Measurements from ENCODE around the gene TRIM65. TPM values are rescaled to one million over a fixed set of nuclear protein-coding genes. Genes with fewer than 3 reads are reported as not detected.

TRIM65 gene
- total and polyA plus RNA-seq, 2 of the 13 experiments (the other 11 are each of a cell fraction or from before 2014, with no cell fraction given) = 10.3 to 22.4 TPM

DNA sequence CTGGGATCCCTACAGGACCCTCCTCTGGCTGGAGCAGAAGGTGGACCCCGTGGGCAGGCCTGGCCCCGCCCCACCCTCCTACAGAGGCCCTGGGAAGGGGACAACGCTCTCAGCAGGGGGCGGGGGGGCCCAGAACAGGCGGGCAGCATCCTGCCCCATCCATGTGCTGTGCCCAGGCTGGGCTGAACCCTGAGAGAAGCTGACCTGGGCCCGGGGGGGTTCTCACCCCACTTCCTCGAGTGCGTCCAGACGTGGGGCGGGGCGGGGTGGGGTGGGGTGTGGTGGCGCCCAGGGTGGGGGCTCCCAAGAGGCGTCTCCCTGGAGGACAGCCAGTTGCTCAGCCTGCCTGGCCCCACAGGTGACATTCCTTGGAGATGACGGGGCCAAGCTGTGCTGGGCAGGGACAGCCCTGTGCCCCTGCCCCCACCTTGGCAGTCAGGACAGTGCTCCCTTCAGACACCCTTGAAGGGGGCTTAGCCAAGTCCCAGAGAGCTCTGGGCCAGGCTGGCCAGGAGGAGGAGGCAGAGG lies 52.2 kb downstream of the TRIM65 start (continued):
- TF ChIP-seq ZNF446 (CRISPR knock-in tag; IDR thresholded peaks at IDR 0.05) (0 out of 2 replicates have a peak, but pooled peaks have one; percentile 9), CREBL2 (CRISPR knock-in tag; IDR thresholded peaks at IDR 0.05; ENCODE audit: borderline replicate concordance) (peak; percentile 28; the same call in 1 of the 2 replicates)

DNA sequence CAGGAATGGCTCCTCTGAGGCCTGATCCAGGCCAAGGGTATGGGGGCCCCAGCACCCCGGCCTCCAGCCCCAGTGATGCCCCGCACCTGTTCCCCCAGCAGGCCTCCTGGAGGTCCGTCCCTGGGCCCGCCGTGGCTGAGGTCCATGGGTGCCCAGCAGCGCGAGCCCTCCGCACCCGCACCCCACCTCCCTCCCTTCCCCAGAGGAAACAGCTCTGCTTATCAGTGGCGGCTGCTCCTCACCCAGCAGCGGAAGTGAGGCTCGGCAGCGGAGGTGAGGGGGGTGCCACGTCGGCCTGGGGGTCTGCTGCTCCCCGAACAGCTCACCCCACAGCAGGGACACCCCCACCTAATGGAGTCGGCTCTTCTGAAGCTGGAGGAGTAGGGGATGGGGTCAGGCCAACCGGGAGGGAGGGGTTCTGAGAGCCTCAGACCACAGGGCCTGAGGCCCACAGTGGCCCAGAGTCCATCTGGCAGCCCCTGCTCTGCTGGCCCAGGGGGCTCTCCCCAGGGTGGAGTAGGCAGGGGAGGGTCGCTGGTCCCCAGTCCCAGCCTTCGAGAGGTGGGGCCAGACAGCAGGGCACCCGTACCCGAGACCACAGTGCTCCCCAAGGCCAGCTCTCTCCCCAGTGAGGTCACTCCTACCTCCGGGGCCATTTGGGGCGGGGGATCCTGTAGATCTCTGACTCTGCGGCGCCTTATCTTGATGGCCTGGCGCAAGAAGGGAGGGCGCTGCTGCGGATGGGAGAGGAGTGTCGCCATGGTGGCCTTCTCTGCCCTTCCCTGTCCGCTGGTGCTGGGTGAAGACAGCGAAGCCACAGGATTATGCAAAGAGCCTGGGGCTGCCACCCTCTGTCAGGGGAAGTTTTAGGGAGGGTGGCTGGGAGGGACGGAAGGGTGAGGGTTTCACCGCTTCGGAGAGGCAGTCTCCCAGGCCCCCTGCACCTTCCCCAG lies 52.9 kb downstream of the TRIM65 start, which contains the start of gene UNC13D:
TSS of gene UNC13D (minus strand) at position 828 of the 953 bp plus-strand sequence. CDS start at position 761, 67 bp downstream.
- FAIRE-seq (no peak), ATAC-seq (peak; percentile 27), DNase-seq (ENCODE audit: low spot score) (peak; percentile 76)
- Histone ChIP-seq H2AFZ (ENCODE audit: low read length) (no peak within 1 kb of the TSS), H3K4me2 (ENCODE audit: low read depth, low read length) (peak within 1 kb of the TSS; percentile 96), H3K4me1 (ENCODE audit: insufficient read depth, low read length) (peaks cover 60% of the 10 kb centered on the region), H3K79me2 (ENCODE audit: insufficient read depth, low read length) (no peaks in the 10 kb centered on the region), H3K36me3 (replicated peaks in 1 of 2; ENCODE audit: control insufficient read depth in 1 of 2, insufficient read depth in 2 of 2, low read length in 2 of 2) (peaks cover 4 to 11% of the 10 kb centered on the region in 2 experiments; a peak in 4 of 5 replicates), H3K9ac (ENCODE audit: insufficient read depth, low read depth, low read length) (peak within 1 kb of the TSS; percentile 77), H3K9me3 (ENCODE audit: low read length) (no peaks in the 10 kb centered on the region), H3K27me3 (ENCODE audit: control insufficient read depth in 1 of 2, insufficient read depth in 2 of 2, low read length in 2 of 2) (no peaks in the 10 kb centered on the region), H4K20me1 (ENCODE audit: insufficient read depth, low read length) (0 out of 2 replicates have a peak, but pooled peaks cover 2% of the 10 kb centered on the region), H3K27ac (ENCODE audit: extremely low read length, insufficient read depth, low read length) (peak within 1 kb of the TSS; percentile 79), H3K4me3 (replicated peaks in 1 of 3; ENCODE audit: insufficient read depth in 1 of 3, low read depth in 2 of 3, low read length in 3 of 3) (peak within 1 kb of the TSS; percentile 66 to 84 (median 66))
- ChIA-PET CTCF (ENCODE audit: low intra/inter-chr PET ratio, low total read pairs) (interaction anchor here (3.0 kb wide), 1 partner anchor 17 kb away, joined by 7 read pairs; no protein-coding TSS in a partner anchor), POLR2A (interaction anchor here (1.0 to 7.7 kb wide), 16 partner anchors 10 to 90 kb away, joined by 3 to 229 read pairs (median 13); partner anchors contain the start of genes MRPL38, TRIM47, UNK and WBP2)
- whole genome bisulfite sequencing (ENCODE audit: low lambda C conversion rate) = 21% methylated on average over 19 of the region's 35 CpGs
- intact Hi-C loops (cut with micrococcal nuclease; ENCODE audit: unreplicated experiment) = loop anchor here (2.0 kb wide), 1 partner anchor 65 kb away; a partner anchor contains a TSS
- BruUV-seq (replicated peaks) = TSS peak; percentile 36
- in situ Hi-C loops (cut with HindIII; ENCODE audit: extremely low pct_ligation_motif_present, low pct_unique_long_range_greater_than_20kb) = no loop called here
- 0 out of 2 replicates have a peak, but pooled peaks have one; percentile 8 for TF ChIP-seq ZNF143 (CRISPR knock-in tag; IDR thresholded peaks at IDR 0.05)
- TF ChIP-seq, protein P1, sequence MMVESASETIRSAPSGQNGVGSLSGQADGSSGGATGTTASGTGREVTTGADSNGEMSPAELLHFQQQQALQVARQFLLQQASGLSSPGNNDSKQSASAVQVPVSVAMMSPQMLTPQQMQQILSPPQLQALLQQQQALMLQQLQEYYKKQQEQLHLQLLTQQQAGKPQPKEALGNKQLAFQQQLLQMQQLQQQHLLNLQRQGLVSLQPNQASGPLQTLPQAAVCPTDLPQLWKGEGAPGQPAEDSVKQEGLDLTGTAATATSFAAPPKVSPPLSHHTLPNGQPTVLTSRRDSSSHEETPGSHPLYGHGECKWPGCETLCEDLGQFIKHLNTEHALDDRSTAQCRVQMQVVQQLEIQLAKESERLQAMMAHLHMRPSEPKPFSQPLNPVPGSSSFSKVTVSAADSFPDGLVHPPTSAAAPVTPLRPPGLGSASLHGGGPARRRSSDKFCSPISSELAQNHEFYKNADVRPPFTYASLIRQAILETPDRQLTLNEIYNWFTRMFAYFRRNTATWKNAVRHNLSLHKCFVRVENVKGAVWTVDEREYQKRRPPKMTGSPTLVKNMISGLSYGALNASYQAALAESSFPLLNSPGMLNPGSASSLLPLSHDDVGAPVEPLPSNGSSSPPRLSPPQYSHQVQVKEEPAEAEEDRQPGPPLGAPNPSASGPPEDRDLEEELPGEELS (CRISPR knock-in tag; IDR thresholded peaks at IDR 0.05) = peak; percentile 29; the same call in 1 of the 2 replicates
- no peak for TF ChIP-seq THYN1 (CRISPR knock-in tag; IDR thresholded peaks at IDR 0.05; ENCODE audit: borderline replicate concordance, low read depth)
- TF ChIP-seq ZNF446 (CRISPR knock-in tag; IDR thresholded peaks at IDR 0.05) = 0 out of 2 replicates have a peak, but pooled peaks have one; percentile 34
- no peak for TF ChIP-seq ZNF878 (CRISPR knock-in tag; IDR thresholded peaks at IDR 0.05)
- 0 out of 2 replicates have a peak, but pooled peaks have one; percentile 11 for TF ChIP-seq ZNF556 (CRISPR knock-in tag; IDR thresholded peaks at IDR 0.05; ENCODE audit: borderline replicate concordance)
- TF ChIP-seq KAT8 (CRISPR knock-in tag; IDR thresholded peaks at IDR 0.05) = peak; percentile 28; the same call in 1 of the 2 replicates
- peak; percentile 37; the same call in 1 of the 2 replicates for TF ChIP-seq ZNF777 (CRISPR knock-in tag; IDR thresholded peaks at IDR 0.05)
- peak; percentile 75 for TF ChIP-seq ZFY (CRISPR knock-in tag; IDR thresholded peaks at IDR 0.05)
- no peak for TF ChIP-seq DBP (CRISPR knock-in tag; IDR thresholded peaks at IDR 0.05; ENCODE audit: not compliant biosample characterization)

All from HepG2 (cell line).